Progenitor cell of endocrine pancreas (in vitro differentiated cells): ENCODE measurements around the gene MAPK11. TPM values are rescaled to one million over a fixed set of nuclear protein-coding genes. Genes with fewer than 3 reads are reported as not detected.

ENCODE experiments used
- DNase-seq: peaks from one replicate; pipeline ENCODE4 v3.0.0; 2021; ENCODE audit warnings: low spot score; ENCODE audit not compliant: unreplicated experiment
- H3K27ac Mint-ChIP-seq: 2 replicates; pipeline ENCODE4 v1.8.0; 2021; ENCODE audit warnings: mild to moderate bottlenecking, moderate library complexity, mixed read lengths
- H3K27me3 Mint-ChIP-seq: 2 replicates; pipeline ENCODE4 v1.8.0; 2021; ENCODE audit warnings: mixed read lengths
- H3K36me3 Mint-ChIP-seq: 2 replicates; pipeline ENCODE4 v1.8.0; 2022; ENCODE audit warnings: mixed read lengths; ENCODE audit not compliant: insufficient read depth
- H3K4me1 Mint-ChIP-seq: 2 replicates; pipeline ENCODE4 v1.8.0; 2021; ENCODE audit warnings: low read depth, mixed read lengths
- H3K4me3 Mint-ChIP-seq: 2 replicates; pipeline ENCODE4 v1.8.0; 2021; ENCODE audit warnings: low read depth, mild to moderate bottlenecking, moderate library complexity, mixed read lengths
- H3K9me3 Mint-ChIP-seq: 2 replicates; pipeline ENCODE4 v1.8.0; 2021; ENCODE audit warnings: low read depth, mixed read lengths
- CTCF ChIP-seq: fragments of 200-600 bp; sonication (generic); IDR thresholded peaks from one replicate; pipeline ENCODE4 v1.5.0; 2021; ENCODE audit warnings: antibody characterized with exemption, mild to moderate bottlenecking; ENCODE audit not compliant: unreplicated experiment
- total RNA-seq: library from RNA; stranded (reverse); gene quantifications from 2 replicates; pipeline ENCODE4 v1.2.1, GENCODE V29; 2021

The MAPK11 gene
- total RNA-seq, 1 donor from 2014 or later = 2.3 TPM

- no peak for DNase-seq
- Mint-ChIP-seq H3K9me3 (no peaks in the 10 kb centered on the region), H3K27me3 (no peaks in the 10 kb centered on the region), H3K27ac (no peak overlapping the region), H3K36me3 (peaks cover 6% of the 10 kb centered on the region), H3K4me3 (no peak overlapping the region), H3K4me1 (no peaks in the 10 kb centered on the region)
- no peak for TF ChIP-seq CTCF
Measured at GRCh38 chr22:50232481-50233151, 37.6 kb downstream of the MAPK11 start.

- H3K27ac Mint-ChIP-seq = no peak overlapping the region
- H3K9me3 Mint-ChIP-seq = no peaks in the 10 kb centered on the region
- TF ChIP-seq CTCF = no peak
Measured at GRCh38 chr22:50229370-50229769, 40.8 kb downstream of the MAPK11 start.

GRCh38 chr22:50228366-50228765 is 41.8 kb downstream of the MAPK11 start:
- DNase-seq = no peak
- H3K9me3 Mint-ChIP-seq = no peaks in the 10 kb centered on the region
- no peak overlapping the region for H3K4me3 Mint-ChIP-seq
- no peak overlapping the region for H3K27ac Mint-ChIP-seq
- peaks cover 7% of the 10 kb centered on the region for H3K36me3 Mint-ChIP-seq
- H3K4me1 Mint-ChIP-seq = no peaks in the 10 kb centered on the region
- no peaks in the 10 kb centered on the region for H3K27me3 Mint-ChIP-seq
- no peak for TF ChIP-seq CTCF

More at GRCh38 chr22:50229370-50229769, 40.8 kb downstream of the MAPK11 start:
- no peaks in the 10 kb centered on the region for H3K27me3 Mint-ChIP-seq
- H3K4me1 Mint-ChIP-seq = no peaks in the 10 kb centered on the region
- H3K4me3 Mint-ChIP-seq = no peak overlapping the region
- DNase-seq = no peak
- peaks cover 5% of the 10 kb centered on the region for H3K36me3 Mint-ChIP-seq

GRCh38 chr22:50227579-50228215 is 42.5 kb downstream of the MAPK11 start:
- Mint-ChIP-seq H3K27me3 (no peaks in the 10 kb centered on the region), H3K4me1 (no peaks in the 10 kb centered on the region), H3K9me3 (no peaks in the 10 kb centered on the region), H3K4me3 (no peak overlapping the region), H3K27ac (no peak overlapping the region), H3K36me3 (peaks cover 7% of the 10 kb centered on the region)
- TF ChIP-seq CTCF = no peak
- no peak for DNase-seq

GRCh38 chr22:50226875-50227165 is 43.4 kb downstream of the MAPK11 start:
- H3K27me3 Mint-ChIP-seq = no peaks in the 10 kb centered on the region
- DNase-seq = no peak
- H3K9me3 Mint-ChIP-seq = no peaks in the 10 kb centered on the region
- TF ChIP-seq CTCF = no peak
- H3K36me3 Mint-ChIP-seq = peaks cover 7% of the 10 kb centered on the region
- no peak overlapping the region for H3K4me3 Mint-ChIP-seq
- no peak overlapping the region for H3K27ac Mint-ChIP-seq
- no peaks in the 10 kb centered on the region for H3K4me1 Mint-ChIP-seq
